ENCODE data around the gene BMP8A. TPM values are rescaled to one million over a fixed set of nuclear protein-coding genes. Genes with fewer than 3 reads are reported as not detected.

Gene BMP8A
- total and polyA plus RNA-seq, 2 donors from 2014 or later = 1.2 TPM; not detected in 1

- no peak for FAIRE-seq
- intact Hi-C loops (cut with DNase I) = no loop called here
These were observed 47.3 kb downstream of the BMP8A start for GRCh38 chr1:39538531-39539251.

GRCh38 chr1:39539252-39539790, 47.9 kb downstream of the BMP8A start:
- DNase-seq (peak; percentile 72 to 86 (median 76)), FAIRE-seq (peak; percentile 6)
- Histone ChIP-seq H3K27me3 (ENCODE audit: control insufficient read depth, insufficient read depth, low read length) (no peaks in the 10 kb centered on the region), H3K36me3 (ENCODE audit: control insufficient read depth in 2 of 3, insufficient read depth in 3 of 3, low read length in 3 of 3) (peaks cover 3 to 7% (median 4%) of the 10 kb centered on the region in 3 donors), H3K9ac (ENCODE audit: low read length in 3 of 3) (no peak overlapping the region), H3K4me1 (ENCODE audit: control insufficient read depth in 2 of 3, insufficient read depth in 2 of 3, low read depth in 1 of 3, low read length in 3 of 3) (no peaks in the 10 kb centered on the region), H3K27ac (ENCODE audit: low read depth in 2 of 2, low read length in 2 of 2) (no peak overlapping the region), H3K9me3 (ENCODE audit: control insufficient read depth in 2 of 3, insufficient read depth in 1 of 3, low read length in 3 of 3) (no peaks in the 10 kb centered on the region), H3K4me3 (ENCODE audit: low read length in 3 of 3) (no peak overlapping the region)
- TF ChIP-seq CTCF (IDR thresholded peaks at IDR 0.05; ENCODE audit: borderline replicate concordance, extremely low read depth, insufficient read depth) = peak; percentile 89
- intact Hi-C loops (cut with DNase I) = no loop called here

More at GRCh38 chr1:39538531-39539251, 47.3 kb downstream of the BMP8A start:
- Histone ChIP-seq H3K9me3 (ENCODE audit: control insufficient read depth in 2 of 3, insufficient read depth in 1 of 3, low read length in 3 of 3) (no peaks in the 10 kb centered on the region), H3K4me1 (ENCODE audit: control insufficient read depth in 2 of 3, insufficient read depth in 2 of 3, low read depth in 1 of 3, low read length in 3 of 3) (no peaks in the 10 kb centered on the region), H3K9ac (ENCODE audit: low read length in 3 of 3) (no peak overlapping the region), H3K27ac (ENCODE audit: low read depth in 2 of 2, low read length in 2 of 2) (no peak overlapping the region), H3K4me3 (ENCODE audit: low read length in 3 of 3) (no peak overlapping the region), H3K27me3 (ENCODE audit: control insufficient read depth, insufficient read depth, low read length) (no peaks in the 10 kb centered on the region), H3K36me3 (ENCODE audit: control insufficient read depth in 2 of 3, insufficient read depth in 3 of 3, low read length in 3 of 3) (peaks cover 3 to 7% (median 4%) of the 10 kb centered on the region in 3 donors)
- no peak for TF ChIP-seq CTCF (IDR thresholded peaks at IDR 0.05; ENCODE audit: borderline replicate concordance, extremely low read depth, insufficient read depth)
- DNase-seq = no peak

- no peaks in the 10 kb centered on the region for H3K27me3 ChIP-seq (ENCODE audit: control insufficient read depth, insufficient read depth, low read length)
- no peaks in the 10 kb centered on the region for H3K4me1 ChIP-seq (ENCODE audit: control insufficient read depth in 2 of 3, insufficient read depth in 2 of 3, low read depth in 1 of 3, low read length in 3 of 3)
These were observed 49.1 kb downstream of the BMP8A start for GRCh38 chr1:39540504-39541031.

More at GRCh38 chr1:39540504-39541031, 49.1 kb downstream of the BMP8A start:
- Histone ChIP-seq H3K27ac (ENCODE audit: low read depth in 2 of 2, low read length in 2 of 2) (no peak overlapping the region), H3K4me3 (ENCODE audit: low read length in 3 of 3) (no peak overlapping the region), H3K36me3 (ENCODE audit: control insufficient read depth in 2 of 3, insufficient read depth in 3 of 3, low read length in 3 of 3) (peaks cover 3 to 7% (median 4%) of the 10 kb centered on the region in 3 donors), H3K9me3 (ENCODE audit: control insufficient read depth in 2 of 3, insufficient read depth in 1 of 3, low read length in 3 of 3) (no peaks in the 10 kb centered on the region), H3K9ac (ENCODE audit: low read length in 3 of 3) (no peak overlapping the region)
- intact Hi-C loops (cut with DNase I) = no loop called here
- no peak for FAIRE-seq
- no peak for TF ChIP-seq CTCF (IDR thresholded peaks at IDR 0.05; ENCODE audit: borderline replicate concordance, extremely low read depth, insufficient read depth)
- DNase-seq = peak in 1 of 5 donors; percentile 83

All from kidney (tissue), 14 donors.